HG03460 (cell line): ENCODE data around the gene TSKU.
"Not testable (repeated sequence)": the region's sequence is repeated elsewhere in the genome, so short reads cannot be mapped to it uniquely, and the experiment has no call there.

ENCODE experiments used
- ATAC-seq: cut with Tn5 transposase; IDR thresholded peaks from one replicate; pipeline ENCODE4 v1.9.1; 2021; ENCODE audit not compliant: unreplicated experiment

Gene TSKU

DNA sequence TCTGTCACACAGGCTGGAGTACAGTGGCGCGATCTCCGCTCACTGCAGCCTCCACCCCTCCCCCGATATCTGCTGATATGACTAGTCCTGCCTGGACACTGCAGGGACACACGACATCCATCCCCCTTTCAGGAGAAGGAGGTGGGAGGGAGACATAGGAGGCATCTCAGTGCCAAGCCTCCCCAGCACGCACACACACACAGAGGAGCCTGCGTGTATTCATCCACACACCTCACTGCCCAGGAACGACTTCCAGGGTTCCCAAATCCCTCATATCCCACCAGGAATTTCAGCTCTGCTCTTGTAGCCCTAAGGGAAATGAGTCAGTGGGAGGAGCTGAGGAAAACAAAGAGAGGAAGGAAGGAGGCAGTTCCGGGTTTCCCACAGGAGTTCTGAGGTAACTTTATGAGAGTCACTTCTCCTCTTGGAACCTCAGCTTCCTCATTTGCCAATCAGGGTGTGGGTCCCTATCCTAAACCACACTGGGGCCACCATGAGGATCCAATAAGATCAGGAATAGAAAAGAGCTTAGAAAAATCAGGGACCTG is 40.4 kb downstream of the TSKU start:
- ATAC-seq: no peak

DNA sequence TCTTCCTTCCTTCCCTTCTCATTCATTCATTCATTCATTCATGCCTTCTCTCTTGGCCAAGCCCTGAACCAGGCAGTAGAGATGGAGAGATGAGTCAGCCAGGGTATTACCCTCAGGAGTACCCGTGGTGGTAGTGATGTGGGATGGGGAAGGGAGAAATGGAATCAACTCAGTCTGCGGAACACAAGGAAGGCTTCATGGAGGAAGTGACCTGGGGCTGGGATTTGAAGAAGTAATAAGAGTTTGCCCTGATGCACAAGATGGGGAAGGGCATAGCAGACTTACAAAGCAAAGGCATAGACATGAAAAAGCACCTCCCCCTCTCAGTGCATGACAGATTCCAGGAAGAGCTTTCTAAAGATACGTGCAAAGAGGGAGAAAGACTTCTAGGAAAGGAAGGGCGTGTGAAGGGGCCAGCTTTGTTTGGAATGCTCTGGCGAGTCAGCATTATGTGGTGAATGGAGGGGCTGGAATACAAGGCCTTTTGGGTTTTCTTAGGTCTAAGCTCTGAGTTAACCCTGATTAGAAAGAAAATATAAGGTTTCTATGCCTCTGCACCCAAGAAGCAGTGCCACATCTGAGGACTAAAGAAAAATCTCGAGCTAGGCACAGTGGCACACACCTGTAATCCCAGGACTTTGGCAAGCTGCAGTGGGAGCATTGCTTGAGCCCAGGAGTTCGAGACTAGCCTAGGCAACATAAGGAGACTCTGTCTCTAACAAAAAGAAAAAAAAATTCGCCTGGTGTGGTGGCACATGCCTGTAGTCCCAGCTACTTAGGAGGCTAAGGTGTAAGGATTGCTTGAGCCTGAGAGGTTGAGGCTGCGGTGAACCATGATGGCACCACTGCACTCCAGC is 41.2 kb downstream of the TSKU start:
- ATAC-seq: no peak

DNA sequence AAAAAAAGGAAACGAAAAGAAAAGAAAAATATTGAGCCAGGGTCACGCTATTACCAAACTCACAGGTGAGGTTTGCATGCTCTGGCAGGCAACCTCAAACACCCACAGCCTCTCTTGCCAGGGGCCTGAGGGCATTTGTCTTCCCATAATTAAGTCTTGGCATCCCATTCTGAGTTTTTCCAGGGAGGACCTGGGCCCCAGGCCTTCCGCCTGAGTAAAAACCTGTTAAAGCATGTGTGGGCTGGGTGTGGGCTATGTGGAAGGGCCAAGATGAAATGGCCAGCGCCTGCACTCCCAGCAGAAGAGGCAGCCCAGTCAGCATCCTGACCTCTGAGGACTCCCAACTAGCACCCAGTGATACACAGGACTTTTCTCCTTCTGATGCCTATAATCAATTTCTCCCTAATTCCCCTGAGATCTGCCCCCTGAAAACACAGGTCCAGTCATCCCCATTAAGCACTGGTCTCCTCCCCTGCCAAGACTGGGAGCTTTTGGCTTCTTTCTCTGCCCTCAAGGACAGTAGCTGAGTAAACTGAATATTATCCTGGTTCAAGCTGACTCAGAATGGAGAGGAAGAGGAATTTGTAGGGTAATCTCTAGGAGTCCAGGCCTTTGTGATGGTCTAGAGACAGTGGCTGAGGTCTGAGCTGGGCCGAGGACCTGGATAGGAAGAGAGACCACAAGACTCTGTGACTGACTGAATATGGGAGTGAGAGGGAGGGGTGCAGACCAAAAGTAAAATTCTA is 42.0 kb downstream of the TSKU start:
- no peak for ATAC-seq

DNA sequence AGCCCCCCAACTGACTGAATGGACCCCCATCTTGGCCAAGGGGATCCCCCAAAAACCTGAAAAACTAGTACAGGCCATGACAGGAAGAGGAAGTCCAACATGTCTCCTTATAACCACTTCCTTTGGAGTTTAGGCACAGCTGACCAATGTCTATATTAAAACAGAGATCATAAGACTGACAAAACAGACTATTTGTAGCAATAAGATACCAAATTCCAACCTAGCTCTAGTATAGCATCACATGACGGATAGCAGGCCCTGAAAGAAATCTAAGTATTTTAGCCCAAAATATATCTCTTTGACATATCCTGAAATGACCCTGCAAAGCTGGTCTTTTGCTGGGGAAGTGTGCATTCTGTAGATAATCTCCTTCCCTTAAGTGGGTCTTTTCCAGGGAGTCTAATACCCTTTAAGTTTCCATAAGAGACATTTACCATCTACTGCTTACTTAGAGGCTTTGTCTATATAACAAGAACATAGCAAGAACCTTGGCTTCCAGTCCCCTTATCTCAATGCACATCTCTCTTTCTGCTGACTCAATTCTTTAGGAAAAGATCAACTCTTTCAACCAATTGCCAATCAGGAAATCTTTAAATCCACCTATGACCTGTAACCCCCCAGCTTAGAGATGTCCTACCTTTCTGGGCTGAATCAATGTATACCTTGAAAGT is 42.7 kb downstream of the TSKU start:
- no peak for ATAC-seq

DNA sequence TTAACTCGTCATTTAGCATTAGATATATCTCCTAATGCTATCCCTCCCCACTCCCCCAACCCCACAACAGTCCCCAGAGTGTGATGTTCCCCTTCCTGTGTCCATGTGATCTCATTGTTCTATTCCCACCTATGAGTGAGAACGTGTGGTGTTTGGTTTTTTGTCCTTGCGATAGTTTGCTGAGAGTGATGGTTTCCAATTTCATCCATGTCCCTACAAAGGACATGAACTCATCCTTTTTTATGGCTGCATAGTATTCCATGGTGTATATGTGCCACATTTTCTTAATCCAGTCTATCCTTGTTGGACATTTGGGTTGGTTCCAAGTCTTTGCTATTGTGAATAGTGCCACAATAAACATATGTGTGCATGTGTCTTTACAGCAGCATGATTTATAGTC is 43.4 kb downstream of the TSKU start:
- ATAC-seq: not testable (repeated sequence)

DNA sequence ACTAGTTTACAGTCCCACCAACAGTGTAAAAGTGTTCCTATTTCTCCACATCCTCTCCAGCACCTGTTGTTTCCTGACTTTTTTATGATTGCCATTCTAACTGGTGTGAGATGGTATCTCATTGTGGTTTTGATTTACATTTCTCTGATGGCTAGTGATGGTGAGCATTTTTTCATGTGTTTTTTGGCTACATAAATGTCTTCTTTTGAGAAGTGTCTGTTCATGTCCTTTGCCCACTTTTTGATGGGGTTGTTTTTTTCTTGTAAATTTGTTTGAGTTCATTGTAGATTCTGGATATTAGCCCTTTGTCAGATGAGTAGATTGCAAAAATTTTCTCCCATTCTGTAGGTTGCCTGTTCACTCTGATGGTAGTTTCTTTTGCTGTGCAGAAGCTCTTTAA is 43.8 kb downstream of the TSKU start:
- not testable (repeated sequence) for ATAC-seq

DNA sequence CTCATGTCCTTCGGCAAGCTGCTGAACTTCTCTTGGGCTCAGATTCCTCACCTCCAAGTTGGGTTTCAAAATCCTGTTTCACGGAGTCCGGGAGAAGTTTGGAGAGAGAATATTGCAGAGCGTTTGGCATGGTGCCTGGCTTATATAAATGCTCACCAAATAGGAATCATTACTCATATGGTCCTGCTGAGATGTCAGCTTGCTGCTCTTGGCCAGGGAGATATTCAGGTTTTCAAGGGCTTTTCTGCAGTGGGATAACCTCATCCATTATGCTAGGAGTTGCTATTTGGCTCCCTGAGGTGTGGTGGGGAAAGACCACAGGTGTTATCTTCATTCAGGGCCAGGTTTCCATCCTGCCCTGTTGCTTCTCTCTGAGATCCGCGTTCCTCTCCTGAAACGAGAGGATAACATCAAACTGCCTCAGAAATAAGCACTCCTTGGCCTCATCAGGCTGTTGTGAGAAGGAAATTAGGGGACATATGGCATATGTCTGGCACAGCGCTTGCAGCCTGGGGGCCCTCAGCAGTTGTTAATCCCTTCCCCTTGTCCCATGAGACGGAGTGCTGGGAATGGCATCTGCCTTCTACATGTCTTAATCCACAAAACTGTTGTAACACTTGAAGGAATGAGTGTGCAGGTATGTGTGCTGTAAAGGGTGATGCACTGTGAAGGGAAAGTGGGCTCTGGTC is 47.6 kb downstream of the TSKU start:
- no peak for ATAC-seq

DNA sequence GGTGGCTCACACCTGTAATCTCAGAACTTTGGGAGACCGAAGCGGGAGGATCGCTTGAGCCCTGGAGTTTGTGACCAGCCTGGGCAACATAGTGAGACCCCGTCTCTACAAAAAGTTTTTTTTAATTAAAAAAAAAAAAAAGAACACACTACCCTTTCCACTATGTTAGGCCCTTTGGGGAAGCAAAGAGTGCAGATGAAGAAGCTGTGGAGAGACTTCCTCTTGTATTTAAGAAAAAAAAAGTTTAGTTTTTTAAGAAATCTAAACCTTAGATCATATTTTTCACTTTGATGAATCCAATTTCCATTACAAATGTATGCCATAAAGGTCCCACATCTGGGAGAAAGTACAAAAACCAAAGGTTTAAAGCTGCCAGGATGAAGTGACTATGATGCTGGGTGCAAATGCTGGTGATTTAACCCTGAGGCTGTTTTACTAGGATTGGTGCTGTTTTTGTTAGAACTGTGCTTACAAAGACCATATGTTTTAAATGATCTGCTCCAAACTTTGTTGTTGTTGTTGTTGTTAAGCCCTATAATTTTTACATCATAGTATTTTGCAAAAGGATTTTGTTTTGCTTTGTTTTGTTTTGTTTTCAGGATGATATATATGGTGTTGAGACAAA is 48.6 kb downstream of the TSKU start:
- ATAC-seq: no peak

DNA sequence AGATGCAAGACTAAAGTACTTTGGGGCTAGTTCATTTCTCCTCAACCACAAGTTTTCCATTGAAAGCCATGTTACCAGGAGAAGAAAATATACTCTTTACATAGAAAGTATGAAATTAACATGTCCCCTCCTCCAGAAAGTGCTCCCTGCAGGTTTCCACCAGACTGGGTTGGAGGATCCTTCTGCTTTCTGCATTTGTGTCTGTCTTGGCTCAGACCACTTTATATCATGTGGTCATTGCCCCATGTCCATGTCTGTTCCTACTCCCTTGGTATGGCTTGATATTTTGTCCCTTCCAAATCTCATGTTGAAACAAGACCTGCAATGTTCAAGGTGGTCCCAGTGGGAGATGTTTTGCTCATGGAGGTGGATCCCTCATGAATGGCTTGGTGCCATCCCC is 49.2 kb downstream of the TSKU start:
- ATAC-seq: no peak

DNA sequence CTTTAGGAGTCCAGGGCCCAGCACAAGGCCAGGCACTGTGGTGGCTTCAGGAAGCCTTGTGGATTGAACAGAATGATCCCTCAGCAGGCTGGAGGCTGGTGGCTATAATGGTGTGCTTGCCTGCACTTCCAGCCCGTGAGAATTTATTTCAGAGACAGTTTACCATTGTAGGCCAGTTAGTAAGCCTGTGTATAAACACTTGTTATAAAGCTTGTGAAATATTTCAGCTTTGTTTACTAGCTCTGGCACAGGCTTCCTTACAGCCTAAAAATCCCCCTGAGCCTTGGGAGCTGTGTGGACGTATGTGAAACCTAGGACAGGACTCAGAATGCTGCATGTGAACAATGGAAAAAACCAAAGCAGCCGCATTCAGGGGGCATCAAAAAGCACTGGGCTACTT is 51.0 kb downstream of the TSKU start:
- no peak for ATAC-seq

DNA sequence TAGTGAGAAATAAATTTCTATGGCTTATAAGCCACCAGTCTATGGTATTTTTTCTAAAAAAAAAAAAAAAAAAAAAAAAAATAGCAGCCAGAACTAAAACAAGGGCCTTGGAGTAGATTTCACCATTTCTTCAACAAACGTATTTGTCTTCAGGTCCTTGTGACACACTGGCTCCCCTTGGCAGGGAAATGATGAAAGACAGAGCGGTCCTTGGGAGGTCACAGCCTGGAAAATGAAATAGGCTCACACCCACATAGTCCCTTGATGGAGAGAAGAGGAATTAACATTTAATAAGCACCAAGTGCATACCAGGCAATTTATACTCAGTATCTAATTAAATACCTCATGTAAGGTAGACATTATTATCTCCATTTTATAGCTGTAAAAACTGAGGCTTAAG is 51.9 kb downstream of the TSKU start:
- no peak for ATAC-seq

DNA sequence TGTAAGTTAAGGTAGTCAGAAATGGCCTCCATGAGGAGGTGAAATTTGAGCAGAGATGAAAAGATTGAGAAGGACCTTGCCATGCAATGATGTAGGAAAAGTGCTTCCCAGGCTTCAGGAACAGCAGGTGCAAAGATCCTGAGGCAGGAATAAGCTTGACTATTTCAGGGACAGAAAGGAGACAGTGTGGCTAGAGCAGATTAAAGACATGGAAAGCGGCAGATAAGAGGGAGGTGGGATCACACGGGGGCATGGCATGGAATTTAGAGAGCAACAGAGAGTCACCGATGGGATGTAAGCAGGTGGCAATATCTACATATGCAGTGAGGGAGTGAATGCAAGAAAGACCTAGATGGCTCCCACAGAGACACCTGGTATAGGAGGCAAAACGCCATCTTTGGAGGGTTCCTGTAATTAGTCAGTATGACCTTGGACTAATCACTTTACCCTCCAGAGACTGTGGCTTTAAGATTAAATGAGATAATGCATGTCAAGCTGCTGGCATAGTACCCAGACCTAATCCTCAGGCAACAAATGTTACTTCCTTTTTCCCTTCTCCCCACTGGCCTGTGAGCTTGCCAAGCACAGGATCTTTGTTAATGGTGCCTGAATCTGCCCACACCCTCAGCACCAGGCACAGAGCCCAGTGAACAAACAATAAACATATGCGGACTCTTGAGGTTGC is 52.9 kb downstream of the TSKU start:
- ATAC-seq: no peak

DNA sequence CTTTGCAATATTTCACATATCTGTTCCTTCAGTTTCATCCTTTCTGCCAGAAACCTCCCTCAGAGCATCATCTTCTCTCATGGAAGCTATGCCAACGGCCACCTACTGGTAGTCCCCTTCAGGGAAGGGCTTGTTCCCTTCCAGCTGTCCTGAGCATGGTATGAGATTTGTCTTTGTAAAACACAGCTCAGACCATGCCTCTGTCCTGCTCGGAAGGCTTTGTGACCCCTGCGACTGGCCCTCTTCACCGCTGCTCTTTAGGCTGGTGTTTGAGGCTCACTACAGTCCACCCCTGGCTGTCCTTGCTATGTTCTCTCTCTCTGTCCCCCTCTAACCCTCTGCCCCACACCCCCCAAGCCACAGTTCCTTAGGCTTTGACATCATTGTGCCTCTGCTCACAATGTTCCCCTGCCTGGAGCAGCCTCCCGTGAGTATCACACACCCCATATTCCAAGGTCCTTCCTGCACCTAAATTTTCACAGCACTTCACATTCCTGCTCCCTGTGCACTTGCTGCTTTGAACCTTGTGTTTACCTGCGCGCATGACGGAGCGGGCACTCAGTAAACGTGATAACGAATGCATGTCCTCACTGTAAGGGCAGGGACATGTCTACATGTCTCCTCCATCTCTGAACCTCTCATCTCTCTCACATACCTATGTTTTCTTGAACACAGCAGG is 53.6 kb downstream of the TSKU start:
- ATAC-seq: no peak

DNA sequence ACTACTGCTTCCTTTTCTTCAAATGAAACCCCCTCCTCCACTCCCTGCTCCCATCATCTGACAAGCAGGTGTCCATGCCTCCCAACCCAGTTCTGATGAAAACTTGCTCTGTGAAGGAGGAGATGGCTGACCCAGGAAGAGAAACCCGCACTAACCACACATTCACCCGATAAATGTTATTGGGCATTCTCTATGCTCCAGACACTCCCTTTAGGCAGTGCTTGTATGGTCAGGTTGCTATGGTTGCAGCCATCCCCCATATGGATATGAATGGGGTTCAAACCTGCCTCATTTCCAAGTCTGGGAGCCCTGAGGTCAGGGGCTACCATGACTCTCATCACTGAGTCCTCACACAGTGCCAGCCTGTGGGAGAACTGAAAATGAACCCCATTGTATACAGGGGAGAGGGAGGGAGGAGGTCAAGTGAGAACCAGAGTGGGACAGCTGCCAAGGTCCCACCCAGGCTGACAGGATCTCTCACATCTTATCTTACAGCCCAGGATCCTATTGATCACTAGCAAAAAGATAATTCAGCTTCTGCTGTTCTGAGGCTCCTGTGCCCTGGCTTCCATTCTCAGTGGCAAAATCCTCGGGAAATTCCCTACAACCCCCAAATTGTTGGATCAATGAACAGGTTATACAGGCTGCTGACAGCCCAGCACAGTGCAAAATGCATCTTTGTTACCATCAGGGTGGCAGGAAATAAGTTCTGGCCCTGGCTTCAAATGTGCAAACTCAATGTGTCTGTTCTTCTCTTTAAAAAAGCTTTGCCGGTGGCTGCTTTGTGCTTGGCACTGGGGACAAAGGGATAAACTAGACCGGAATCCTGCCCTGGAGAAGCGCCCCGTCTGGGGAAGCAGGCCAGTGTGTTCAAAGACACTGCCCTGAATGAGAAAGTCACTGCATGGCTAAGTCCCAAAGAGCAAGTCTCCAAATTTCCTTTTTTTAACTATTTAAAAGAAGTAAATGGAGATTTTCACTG is 54.8 kb downstream of the TSKU start:
- ATAC-seq: no peak

DNA sequence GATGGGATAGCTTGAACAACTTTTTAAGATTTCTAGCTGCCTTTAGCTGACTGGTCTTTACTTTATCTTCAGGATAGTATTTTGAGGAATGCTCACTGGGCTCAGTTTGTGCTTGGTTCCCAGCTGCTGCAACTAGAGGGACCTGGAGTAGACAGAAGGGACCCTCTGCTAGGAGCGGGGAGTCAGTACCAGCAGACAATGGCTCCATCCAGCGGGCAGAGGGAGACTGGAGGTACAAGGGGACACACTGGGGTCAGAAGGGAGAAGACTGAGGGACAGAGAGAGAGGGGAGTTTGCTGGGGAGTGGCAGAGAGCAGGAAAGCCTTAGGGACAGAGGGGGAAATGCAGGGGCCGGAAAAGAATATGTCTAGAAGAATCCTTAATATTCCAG is 55.5 kb downstream of the TSKU start:
- ATAC-seq: no peak

DNA sequence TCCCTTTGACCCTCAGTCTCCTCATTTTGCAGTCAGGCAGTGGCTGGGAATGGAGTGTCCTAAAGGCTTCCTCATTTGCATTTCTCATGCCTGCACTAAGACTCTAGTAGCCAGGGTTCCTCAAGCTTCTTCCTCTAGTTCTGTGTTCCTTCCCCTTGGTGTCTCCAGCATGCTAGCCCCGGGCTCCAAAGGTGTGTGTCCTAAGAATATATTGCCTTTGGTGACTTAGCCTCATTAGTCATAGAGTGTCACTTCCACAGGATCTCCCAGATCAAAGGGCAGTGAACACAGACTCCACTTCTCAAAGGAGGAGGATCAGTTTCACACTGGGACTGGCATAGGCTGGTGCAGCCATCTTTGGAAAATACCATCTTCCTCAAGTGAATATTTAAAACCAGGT is 56.2 kb downstream of the TSKU start:
- ATAC-seq: no peak

DNA sequence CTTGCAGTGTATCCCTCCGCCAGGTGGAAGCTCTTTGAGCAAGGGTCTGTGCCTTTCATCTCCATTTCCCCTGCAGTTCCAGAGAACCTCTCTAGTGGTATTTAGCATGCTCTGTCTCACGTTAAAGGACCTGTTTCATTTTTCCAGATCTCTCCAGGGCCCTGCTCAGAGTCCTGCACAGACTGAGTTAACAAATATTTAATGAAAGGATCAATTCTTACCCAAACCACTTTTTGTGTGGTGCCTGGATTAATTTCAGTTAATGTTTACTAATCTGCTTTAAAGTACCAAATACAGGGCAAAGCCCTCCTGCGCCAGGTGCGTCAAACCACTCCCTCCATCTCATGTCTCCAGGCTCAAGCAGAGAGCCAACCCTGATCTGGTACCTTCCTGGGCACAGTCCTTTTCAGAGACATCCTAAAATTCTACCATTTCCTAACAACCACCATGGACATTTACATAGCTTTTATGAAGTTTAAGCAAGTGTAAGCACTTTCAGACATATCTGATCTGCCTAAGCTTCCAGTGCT is 58.8 kb downstream of the TSKU start:
- no peak for ATAC-seq

DNA sequence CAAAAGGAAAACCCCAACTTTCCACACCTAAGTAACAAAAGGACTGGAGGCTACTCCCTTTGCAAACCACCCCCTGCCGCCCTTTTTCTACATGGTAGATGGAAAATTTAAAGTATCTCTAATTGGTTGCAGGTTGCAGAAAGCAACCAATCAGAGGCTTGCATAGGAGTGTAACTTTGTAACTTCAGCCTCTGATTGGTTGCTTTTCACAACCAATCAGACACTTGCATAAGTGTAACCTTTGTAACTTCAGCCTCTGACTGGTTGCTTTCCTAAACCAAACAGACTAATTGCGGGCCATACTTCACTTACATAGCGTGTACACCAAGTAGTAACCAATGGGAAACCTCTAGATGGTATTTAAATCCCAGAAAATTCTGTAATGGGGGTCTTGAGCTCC is 60.8 kb downstream of the TSKU start:
- ATAC-seq: no peak
